ENCODE data around the gene DUSP5. TPM values are rescaled to one million over a fixed set of nuclear protein-coding genes. Genes with fewer than 3 reads are reported as not detected.

The DUSP5 gene
- total RNA-seq, 1 experiment from 2014 or later = 137 TPM

DNA sequence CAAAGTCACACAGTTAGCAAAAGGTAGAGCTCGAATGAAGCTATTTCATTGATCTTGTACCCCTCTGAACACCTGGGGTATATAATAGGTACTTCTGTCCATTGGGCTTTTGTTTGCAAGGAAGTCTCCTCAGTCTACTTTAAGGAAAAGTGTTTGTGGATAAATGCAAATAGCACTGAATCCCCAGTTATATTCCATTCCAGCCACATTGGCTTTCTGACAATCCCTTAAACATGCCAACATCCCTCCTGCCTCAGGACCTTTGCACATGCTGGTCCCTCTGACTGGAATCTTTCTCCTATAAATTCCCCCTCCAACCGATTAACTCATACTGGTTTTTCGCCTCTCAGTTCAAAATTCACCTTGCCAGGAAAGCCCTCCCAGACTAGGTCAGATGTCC, 17.1 kb downstream of the DUSP5 start:
- RAD21 ChIA-PET (ENCODE audit: low non-redundant PET in 1 of 2, low total read pairs in 2 of 2, uncharacterized antibody in 2 of 2, unreplicated experiment in 2 of 2) = interaction anchor here in 1 of 2 experiments (0.6 kb wide), 1 partner anchor 11 kb away, joined by 4 read pairs; no protein-coding TSS in a partner anchor
- BruUV-seq (replicated peaks) = no TSS peak

DNA sequence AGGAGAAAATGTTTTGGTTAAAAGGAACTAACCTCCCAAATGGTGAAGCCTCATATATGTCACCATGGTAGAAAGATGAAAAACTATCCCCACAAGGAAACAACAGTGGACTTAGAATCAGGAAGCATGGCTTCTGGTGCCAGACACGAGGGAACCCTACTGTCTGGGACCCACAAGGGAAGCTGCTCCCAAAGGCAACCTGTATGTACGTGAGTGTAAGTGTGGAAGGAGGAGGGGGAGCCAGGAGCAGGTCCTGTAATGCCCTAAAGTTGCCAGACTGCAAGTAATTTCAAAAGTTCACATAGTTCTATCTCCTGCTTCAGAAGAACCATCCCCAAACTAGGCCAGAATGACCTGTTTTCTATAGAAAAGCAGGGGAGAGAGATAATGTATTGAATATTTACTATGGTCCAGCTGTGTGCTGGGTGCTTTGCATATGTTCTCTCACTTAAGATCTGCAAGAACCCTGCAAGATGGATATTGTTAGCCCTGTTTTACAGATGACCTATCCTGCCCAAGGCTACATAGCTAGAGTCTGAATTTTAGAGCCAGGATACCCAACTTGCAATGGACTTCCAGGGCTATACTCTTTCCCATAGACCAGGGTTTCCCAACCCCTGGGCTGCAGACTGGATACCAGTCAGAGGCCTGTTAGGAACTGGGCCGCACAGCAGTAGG, 19.2 kb downstream of the DUSP5 start:
- intact Hi-C loops (cut with micrococcal nuclease) = no loop called here
- Histone ChIP-seq H3K27ac (ENCODE audit: low read depth, low read length) (no peak overlapping the region), H3K9ac (ENCODE audit: low read length) (no peak overlapping the region), H3K4me1 (ENCODE audit: control insufficient read depth in 1 of 2, insufficient read depth in 2 of 2, low read length in 2 of 2) (peaks cover 10 to 17% of the 10 kb centered on the region in 2 experiments), H3K4me2 (ENCODE audit: low read length) (no peak overlapping the region), H3K36me3 (ENCODE audit: control insufficient read depth in 1 of 2, insufficient read depth in 2 of 2, low read length in 2 of 2) (peaks cover 4 to 26% of the 10 kb centered on the region in 2 experiments; a peak in 2 of 4 replicates), H3K9me3 (ENCODE audit: control insufficient read depth in 1 of 2, insufficient read depth in 1 of 2, low read depth in 1 of 2, low read length in 2 of 2) (no peaks in the 10 kb centered on the region), H3K27me3 (ENCODE audit: insufficient read depth, low read length) (no peaks in the 10 kb centered on the region), H2AFZ (ENCODE audit: low read depth, low read length, poor library complexity, severe bottlenecking) (no peak overlapping the region), H3K9me2 (ENCODE audit: insufficient read depth) (no peaks in the 10 kb centered on the region), H3K4me3 (replicated peaks in 1 of 2; ENCODE audit: low read depth in 1 of 2, low read length in 2 of 2) (no peak overlapping the region), H3K79me2 (ENCODE audit: insufficient read depth, low read length) (peaks cover 41% of the 10 kb centered on the region), H4K20me1 (ENCODE audit: insufficient read depth) (peaks cover 15% of the 10 kb centered on the region; the same call in 1 of the 2 replicates)
- TF ChIP-seq POLR2A (IDR thresholded peaks at IDR 0.05; ENCODE audit: borderline replicate concordance, extremely low read depth, insufficient read depth, insufficient read length) (no peak), EGR1 (IDR thresholded peaks at IDR 0.05; ENCODE audit: low read depth) (no peak), SP1 (IDR thresholded peaks at IDR 0.05; ENCODE audit: low read depth) (no peak), EZH2 (IDR thresholded peaks at IDR 0.05) (no peak), SRF (IDR thresholded peaks at IDR 0.05; ENCODE audit: low read depth) (no peak), ELF1 (IDR thresholded peaks at IDR 0.05; ENCODE audit: borderline replicate concordance, low read depth) (no peak)
- TF ChIP-seq, protein P1, sequence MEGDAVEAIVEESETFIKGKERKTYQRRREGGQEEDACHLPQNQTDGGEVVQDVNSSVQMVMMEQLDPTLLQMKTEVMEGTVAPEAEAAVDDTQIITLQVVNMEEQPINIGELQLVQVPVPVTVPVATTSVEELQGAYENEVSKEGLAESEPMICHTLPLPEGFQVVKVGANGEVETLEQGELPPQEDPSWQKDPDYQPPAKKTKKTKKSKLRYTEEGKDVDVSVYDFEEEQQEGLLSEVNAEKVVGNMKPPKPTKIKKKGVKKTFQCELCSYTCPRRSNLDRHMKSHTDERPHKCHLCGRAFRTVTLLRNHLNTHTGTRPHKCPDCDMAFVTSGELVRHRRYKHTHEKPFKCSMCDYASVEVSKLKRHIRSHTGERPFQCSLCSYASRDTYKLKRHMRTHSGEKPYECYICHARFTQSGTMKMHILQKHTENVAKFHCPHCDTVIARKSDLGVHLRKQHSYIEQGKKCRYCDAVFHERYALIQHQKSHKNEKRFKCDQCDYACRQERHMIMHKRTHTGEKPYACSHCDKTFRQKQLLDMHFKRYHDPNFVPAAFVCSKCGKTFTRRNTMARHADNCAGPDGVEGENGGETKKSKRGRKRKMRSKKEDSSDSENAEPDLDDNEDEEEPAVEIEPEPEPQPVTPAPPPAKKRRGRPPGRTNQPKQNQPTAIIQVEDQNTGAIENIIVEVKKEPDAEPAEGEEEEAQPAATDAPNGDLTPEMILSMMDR (IDR thresholded peaks at IDR 0.05 in 2 of 3, conservative IDR thresholded peaks at IDR 0.05 in 1 of 3; ENCODE audit: borderline replicate concordance in 1 of 3, insufficient read depth in 1 of 3, low read depth in 2 of 3, low read length in 2 of 3) = no peak
- ChIA-PET POLR2A (no interaction called here), CTCF (interaction anchor here (1.0 kb wide), 1 partner anchor 163 kb away, joined by 3 read pairs; no protein-coding TSS in a partner anchor), RAD21 (ENCODE audit: low non-redundant PET in 1 of 2, low total read pairs in 2 of 2, uncharacterized antibody in 2 of 2, unreplicated experiment in 2 of 2) (no interaction called here)
- no peak for DNase-seq (ENCODE audit: low read depth, low spot score)
- no peak for ATAC-seq
- BruUV-seq (replicated peaks) = TSS peak; percentile 0

More for the DNA sequence above, 17.1 kb downstream of the DUSP5 start:
- Histone ChIP-seq H3K9me3 (ENCODE audit: control insufficient read depth in 1 of 2, insufficient read depth in 1 of 2, low read depth in 1 of 2, low read length in 2 of 2) (no peaks in the 10 kb centered on the region), H3K36me3 (ENCODE audit: control insufficient read depth in 1 of 2, insufficient read depth in 2 of 2, low read length in 2 of 2) (peaks cover 15 to 47% of the 10 kb centered on the region in 2 experiments), H3K27me3 (ENCODE audit: insufficient read depth, low read length) (no peaks in the 10 kb centered on the region), H3K9ac (ENCODE audit: low read length) (no peak overlapping the region), H3K4me1 (ENCODE audit: control insufficient read depth in 1 of 2, insufficient read depth in 2 of 2, low read length in 2 of 2) (peaks cover 8 to 35% of the 10 kb centered on the region in 2 experiments; a peak in 3 of 4 replicates), H4K20me1 (ENCODE audit: insufficient read depth) (peaks cover 26% of the 10 kb centered on the region; the same call in 1 of the 2 replicates), H3K4me3 (replicated peaks in 1 of 2; ENCODE audit: low read depth in 1 of 2, low read length in 2 of 2) (no peak overlapping the region), H3K79me2 (ENCODE audit: insufficient read depth, low read length) (peaks cover 60% of the 10 kb centered on the region), H3K9me2 (ENCODE audit: insufficient read depth) (no peaks in the 10 kb centered on the region), H3K27ac (ENCODE audit: low read depth, low read length) (no peak overlapping the region), H3K4me2 (ENCODE audit: low read length) (no peak overlapping the region), H2AFZ (ENCODE audit: low read depth, low read length, poor library complexity, severe bottlenecking) (no peak overlapping the region)
- intact Hi-C loops (cut with micrococcal nuclease) = no loop called here
- TF ChIP-seq EGR1 (IDR thresholded peaks at IDR 0.05; ENCODE audit: low read depth) (no peak), POLR2AphosphoS5 (IDR thresholded peaks at IDR 0.05; ENCODE audit: low read depth, low read length) (peak; percentile 45), EZH2 (IDR thresholded peaks at IDR 0.05) (no peak)
- TF ChIP-seq, protein P2, sequence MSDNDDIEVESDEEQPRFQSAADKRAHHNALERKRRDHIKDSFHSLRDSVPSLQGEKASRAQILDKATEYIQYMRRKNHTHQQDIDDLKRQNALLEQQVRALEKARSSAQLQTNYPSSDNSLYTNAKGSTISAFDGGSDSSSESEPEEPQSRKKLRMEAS (IDR thresholded peaks at IDR 0.05) = no peak
- CTCF ChIA-PET = interaction anchor here (0.7 to 4.2 kb wide), 3 partner anchors 32 to 160 kb away, joined by 3 to 26 read pairs (median 3); no protein-coding TSS in a partner anchor
- ATAC-seq (no peak), DNase-seq (ENCODE audit: low read depth, low spot score) (no peak)
- POLR2A ChIA-PET = interaction anchor here (1.4 to 24.1 kb wide), 3 partner anchors 9 to 203 kb away, joined by 3 to 438 read pairs (median 3); no protein-coding TSS in a partner anchor

All from HCT116 (cell line).